B cell (primary cell): ENCODE measurements around the gene SMARCD3.

Source experiments
- EZH2 ChIP-seq: IDR thresholded peaks from 2 replicates; pipeline ENCODE4 v1.6.1; 2012; ENCODE audit warnings: borderline replicate concordance, low read depth, mild to moderate bottlenecking, moderate library complexity, low read length; ENCODE audit not compliant: insufficient read depth, poor library complexity, severe bottlenecking
- TF ChIP-seq, protein P1 (sequence below): fragments of 200-600 bp; IDR thresholded peaks from one replicate; pipeline ENCODE4 v1.8.0; 2022; ENCODE audit warnings: antibody characterized with exemption, mild to moderate bottlenecking

DNA sequence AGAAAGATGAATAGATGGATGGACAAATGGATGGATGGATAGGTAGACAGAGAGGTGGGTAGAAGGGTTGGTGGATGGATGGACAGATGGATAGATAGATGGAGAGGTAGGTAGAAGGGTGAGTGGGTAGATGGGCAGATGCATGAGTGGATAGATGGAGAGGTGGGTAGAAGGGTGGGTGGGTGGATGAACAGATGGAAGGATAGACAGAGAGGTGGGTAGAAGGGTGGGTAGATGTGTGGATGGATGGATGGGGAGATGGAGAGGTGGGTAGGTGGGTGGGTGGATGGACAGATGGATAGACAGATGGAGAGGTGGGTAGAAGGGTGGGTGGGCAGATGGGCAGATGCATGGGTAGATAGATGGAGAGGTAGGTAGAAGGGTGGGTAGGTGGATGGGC, 50.6 kb downstream of the SMARCD3 start:
- TF ChIP-seq, protein P1, sequence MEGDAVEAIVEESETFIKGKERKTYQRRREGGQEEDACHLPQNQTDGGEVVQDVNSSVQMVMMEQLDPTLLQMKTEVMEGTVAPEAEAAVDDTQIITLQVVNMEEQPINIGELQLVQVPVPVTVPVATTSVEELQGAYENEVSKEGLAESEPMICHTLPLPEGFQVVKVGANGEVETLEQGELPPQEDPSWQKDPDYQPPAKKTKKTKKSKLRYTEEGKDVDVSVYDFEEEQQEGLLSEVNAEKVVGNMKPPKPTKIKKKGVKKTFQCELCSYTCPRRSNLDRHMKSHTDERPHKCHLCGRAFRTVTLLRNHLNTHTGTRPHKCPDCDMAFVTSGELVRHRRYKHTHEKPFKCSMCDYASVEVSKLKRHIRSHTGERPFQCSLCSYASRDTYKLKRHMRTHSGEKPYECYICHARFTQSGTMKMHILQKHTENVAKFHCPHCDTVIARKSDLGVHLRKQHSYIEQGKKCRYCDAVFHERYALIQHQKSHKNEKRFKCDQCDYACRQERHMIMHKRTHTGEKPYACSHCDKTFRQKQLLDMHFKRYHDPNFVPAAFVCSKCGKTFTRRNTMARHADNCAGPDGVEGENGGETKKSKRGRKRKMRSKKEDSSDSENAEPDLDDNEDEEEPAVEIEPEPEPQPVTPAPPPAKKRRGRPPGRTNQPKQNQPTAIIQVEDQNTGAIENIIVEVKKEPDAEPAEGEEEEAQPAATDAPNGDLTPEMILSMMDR, result no peak
- no peak for TF ChIP-seq EZH2
